Panc1 (cell line): ENCODE measurements around the gene TMEM252. TPM values are rescaled to one million over a fixed set of nuclear protein-coding genes. Genes with fewer than 3 reads are reported as not detected.

Experiments used
- ATAC-seq: fragments of 200-7000 bp; cut with Tn5 transposase; 2 replicates; pipeline ENCODE4 v1.9.1; 2020; ENCODE audit warnings: mild to moderate bottlenecking, moderate library complexity
- Bru-seq: library from RNA; stranded (reverse); fragments of 400-500 nt; gene quantifications from one replicate; lab custom pipeline; 2021; lab: Mats Ljungman, UMichigan
- BruChase-seq, 2 experiments: library from RNA; stranded (reverse); fragments of 400-500 nt; gene quantifications; one replicate each; lab custom pipeline; 2021; lab: Mats Ljungman, UMichigan
- BruUV-seq: library from RNA; stranded (reverse); fragments of 400-500 nt; replicated peaks from 2 replicates; lab custom pipeline; 2021; lab: Mats Ljungman, UMichigan
- CTCF ChIA-PET: fragments of 300-600 bp; sonication (Branson Sonifier 250); formaldehyde crosslinking; loops from one replicate; lab custom pipeline; 2022; ENCODE audit warnings: antibody characterized with exemption; lab: Charles Lee
- POLR2A ChIA-PET: fragments of 300-600 bp; sonication (Branson Sonifier 250); formaldehyde crosslinking; loops from one replicate; lab custom pipeline; 2022; ENCODE audit warnings: antibody characterized with exemption; lab: Charles Lee
- DNase-seq: peaks from one replicate; pipeline ENCODE4 v3.0.0-alpha.2; 2010; ENCODE audit warnings: low read depth, low spot score
- H3K27ac ChIP-seq: 2 replicates; pipeline ENCODE4 v1.5.1; 2011; ENCODE audit warnings: mild to moderate bottlenecking, low read length, inconsistent platforms
- H3K27me3 ChIP-seq: fragments of 200-500 bp; sonication (Bioruptor generic); 2 replicates; pipeline ENCODE4 v1.6.0; 2014; ENCODE audit warnings: low read length, inconsistent platforms; ENCODE audit not compliant: control insufficient read depth, insufficient read depth
- H3K36me3 ChIP-seq: fragments of 200-500 bp; sonication (Bioruptor generic); 2 replicates; pipeline ENCODE4 v1.5.1; 2014; ENCODE audit warnings: inconsistent platforms, mild to moderate bottlenecking, low read length, moderate library complexity; ENCODE audit not compliant: control insufficient read depth, insufficient read depth
- H3K4me1 ChIP-seq: 2 replicates; pipeline ENCODE4 v1.5.1; 2011; ENCODE audit warnings: inconsistent platforms, mild to moderate bottlenecking, low read length, moderate library complexity; ENCODE audit not compliant: control insufficient read depth, insufficient read depth
- H3K4me3 ChIP-seq, 2 experiments: 2 replicates each; pipeline ENCODE4 v1.5.1; 2011 to 2012; ENCODE audit warnings: low read depth in 2 of 2, low read length in 2 of 2, mild to moderate bottlenecking in 2 of 2, inconsistent platforms in 1 of 2, moderate library complexity in 1 of 2
- H3K9me3 ChIP-seq: fragments of 200-500 bp; sonication (Bioruptor generic); 2 replicates; pipeline ENCODE4 v1.5.1; 2014; ENCODE audit warnings: low read depth, mild to moderate bottlenecking, inconsistent platforms, low read length, moderate library complexity; ENCODE audit not compliant: control insufficient read depth, insufficient read depth
- POLR2AphosphoS5 ChIP-seq: IDR thresholded peaks from 2 replicates; pipeline ENCODE4 v1.6.1; 2012; ENCODE audit warnings: mild to moderate bottlenecking, low read depth, low read length, moderate library complexity
- SIN3A ChIP-seq: IDR thresholded peaks from 2 replicates; pipeline ENCODE4 v1.6.1; 2012; ENCODE audit warnings: low read depth, mild to moderate bottlenecking, low read length, moderate library complexity, borderline replicate concordance; ENCODE audit not compliant: insufficient read depth
- TCF7L2 ChIP-seq: IDR thresholded peaks from 2 replicates; pipeline ENCODE4 v1.6.1; 2011; ENCODE audit warnings: mild to moderate bottlenecking, low read depth, low read length, inconsistent platforms
- in situ Hi-C: cut with HindIII; loops from 2 replicates; pipeline ENCODE4 v1.10.0; 2016; ENCODE audit warnings: low sequenced_read_pairs, low pct_unique_long_range_greater_than_20kb
- intact Hi-C: fragments of 100-400 bp; cut with micrococcal nuclease; formaldehyde crosslinking; loops from one replicate; pipeline ENCODE4 v1.10.0; 2022; ENCODE audit not compliant: unreplicated experiment
- long read RNA-seq: library from polyadenylated mRNA; unstranded; transcript quantifications from one replicate; pipeline ENCODE4 v2.0.0, GENCODE V29; 2021; ENCODE audit not compliant: unreplicated experiment
- polyA plus RNA-seq: library from polyadenylated mRNA; unstranded; fragments of >200 nt; gene quantifications from one replicate; pipeline ENCODE4 v1.2.1, GENCODE V29; 2012; ENCODE audit warnings: missing spikeins; ENCODE audit not compliant: insufficient read length
- total RNA-seq: library from RNA; stranded (reverse); gene quantifications from one replicate; pipeline ENCODE4 v1.2.1, GENCODE V29; 2021; ENCODE audit not compliant: unreplicated experiment
- TF ChIP-seq, protein P1 (sequence below): fragments of 450-650 bp; IDR thresholded peaks from 2 replicates; pipeline ENCODE4 v1.5.1; 2017; ENCODE audit warnings: mild to moderate bottlenecking
- TF ChIP-seq, protein P2 (sequence below), 2 experiments: IDR thresholded peaks; 2 replicates each; pipeline ENCODE4 v1.6.1; 2011 to 2012; ENCODE audit warnings: low read depth in 2 of 2, control low read depth in 1 of 2, low read length in 1 of 2, mild to moderate bottlenecking in 1 of 2, moderate library complexity in 1 of 2; ENCODE audit not compliant: insufficient read depth in 1 of 2

The TMEM252 gene, protein sequence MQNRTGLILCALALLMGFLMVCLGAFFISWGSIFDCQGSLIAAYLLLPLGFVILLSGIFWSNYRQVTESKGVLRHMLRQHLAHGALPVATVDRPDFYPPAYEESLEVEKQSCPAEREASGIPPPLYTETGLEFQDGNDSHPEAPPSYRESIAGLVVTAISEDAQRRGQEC
- total RNA-seq (not detected), Bru-seq, nascent RNA (not detected), BruChase-seq, experiment 1, labeled RNA remaining after a 2-hour chase (not detected), BruChase-seq, experiment 2, labeled RNA remaining after a 6-hour chase (not detected)
- not detected for polyA plus RNA-seq
- long read RNA-seq: 0 reads

DNA sequence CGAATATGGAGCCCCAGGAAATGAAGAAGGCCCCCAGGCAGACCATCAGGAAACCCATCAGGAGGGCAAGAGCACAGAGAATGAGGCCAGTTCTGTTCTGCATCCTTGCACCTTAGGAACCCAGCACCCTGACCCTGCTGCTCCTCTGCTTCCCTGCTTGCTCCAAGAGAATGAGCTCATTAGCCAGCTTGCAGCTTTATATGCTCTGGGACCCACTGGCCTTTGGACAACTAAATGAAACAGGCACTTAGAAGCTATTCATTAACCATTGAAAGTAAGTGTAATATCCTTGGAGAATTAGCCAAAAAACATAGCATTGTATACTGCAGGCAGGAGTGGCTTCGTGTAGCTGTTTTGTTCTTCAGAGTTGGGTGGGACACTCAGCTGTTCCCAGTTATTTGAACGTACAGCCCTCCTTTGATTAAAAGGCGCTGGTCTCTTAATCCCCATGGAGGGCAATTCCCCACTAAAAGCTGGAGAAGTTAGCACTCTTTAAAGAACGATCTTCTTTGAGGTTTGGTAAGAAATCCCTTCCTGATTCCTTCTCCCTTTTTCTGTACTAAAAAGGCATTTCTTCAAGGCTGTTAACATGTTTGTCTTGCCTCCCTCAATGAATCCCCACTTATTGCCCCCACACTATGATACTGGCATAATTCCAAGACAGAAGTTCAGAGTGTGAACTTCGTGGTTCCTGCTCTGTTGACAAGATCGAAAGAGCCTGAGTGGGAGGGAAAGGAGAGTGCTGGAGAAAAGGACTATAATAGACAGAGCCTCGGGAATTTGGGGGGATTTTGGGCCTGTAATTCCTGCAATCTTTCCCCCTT is at the start of gene TMEM252:
TSS of gene TMEM252 (minus strand) at position 172 of the 824 bp plus-strand sequence. CDS start at position 103, 69 bp downstream.
- in situ Hi-C loops: no loop called here
- POLR2A ChIA-PET: no interaction called here
- no TSS peak for BruUV-seq
- DNase-seq (no peak), ATAC-seq (no peak)
- Histone ChIP-seq H3K4me3 (no peak within 1 kb of the TSS), H3K4me1 (no peaks in the 10 kb centered on the region), H3K27me3 (no peaks in the 10 kb centered on the region), H3K27ac (no peak within 1 kb of the TSS), H3K9me3 (no peaks in the 10 kb centered on the region), H3K36me3 (no peaks in the 10 kb centered on the region)
- intact Hi-C loops: no loop called here
- TF ChIP-seq POLR2AphosphoS5: no peak
- TF ChIP-seq, protein P1, sequence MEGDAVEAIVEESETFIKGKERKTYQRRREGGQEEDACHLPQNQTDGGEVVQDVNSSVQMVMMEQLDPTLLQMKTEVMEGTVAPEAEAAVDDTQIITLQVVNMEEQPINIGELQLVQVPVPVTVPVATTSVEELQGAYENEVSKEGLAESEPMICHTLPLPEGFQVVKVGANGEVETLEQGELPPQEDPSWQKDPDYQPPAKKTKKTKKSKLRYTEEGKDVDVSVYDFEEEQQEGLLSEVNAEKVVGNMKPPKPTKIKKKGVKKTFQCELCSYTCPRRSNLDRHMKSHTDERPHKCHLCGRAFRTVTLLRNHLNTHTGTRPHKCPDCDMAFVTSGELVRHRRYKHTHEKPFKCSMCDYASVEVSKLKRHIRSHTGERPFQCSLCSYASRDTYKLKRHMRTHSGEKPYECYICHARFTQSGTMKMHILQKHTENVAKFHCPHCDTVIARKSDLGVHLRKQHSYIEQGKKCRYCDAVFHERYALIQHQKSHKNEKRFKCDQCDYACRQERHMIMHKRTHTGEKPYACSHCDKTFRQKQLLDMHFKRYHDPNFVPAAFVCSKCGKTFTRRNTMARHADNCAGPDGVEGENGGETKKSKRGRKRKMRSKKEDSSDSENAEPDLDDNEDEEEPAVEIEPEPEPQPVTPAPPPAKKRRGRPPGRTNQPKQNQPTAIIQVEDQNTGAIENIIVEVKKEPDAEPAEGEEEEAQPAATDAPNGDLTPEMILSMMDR: no peak
- TF ChIP-seq, protein P2, sequence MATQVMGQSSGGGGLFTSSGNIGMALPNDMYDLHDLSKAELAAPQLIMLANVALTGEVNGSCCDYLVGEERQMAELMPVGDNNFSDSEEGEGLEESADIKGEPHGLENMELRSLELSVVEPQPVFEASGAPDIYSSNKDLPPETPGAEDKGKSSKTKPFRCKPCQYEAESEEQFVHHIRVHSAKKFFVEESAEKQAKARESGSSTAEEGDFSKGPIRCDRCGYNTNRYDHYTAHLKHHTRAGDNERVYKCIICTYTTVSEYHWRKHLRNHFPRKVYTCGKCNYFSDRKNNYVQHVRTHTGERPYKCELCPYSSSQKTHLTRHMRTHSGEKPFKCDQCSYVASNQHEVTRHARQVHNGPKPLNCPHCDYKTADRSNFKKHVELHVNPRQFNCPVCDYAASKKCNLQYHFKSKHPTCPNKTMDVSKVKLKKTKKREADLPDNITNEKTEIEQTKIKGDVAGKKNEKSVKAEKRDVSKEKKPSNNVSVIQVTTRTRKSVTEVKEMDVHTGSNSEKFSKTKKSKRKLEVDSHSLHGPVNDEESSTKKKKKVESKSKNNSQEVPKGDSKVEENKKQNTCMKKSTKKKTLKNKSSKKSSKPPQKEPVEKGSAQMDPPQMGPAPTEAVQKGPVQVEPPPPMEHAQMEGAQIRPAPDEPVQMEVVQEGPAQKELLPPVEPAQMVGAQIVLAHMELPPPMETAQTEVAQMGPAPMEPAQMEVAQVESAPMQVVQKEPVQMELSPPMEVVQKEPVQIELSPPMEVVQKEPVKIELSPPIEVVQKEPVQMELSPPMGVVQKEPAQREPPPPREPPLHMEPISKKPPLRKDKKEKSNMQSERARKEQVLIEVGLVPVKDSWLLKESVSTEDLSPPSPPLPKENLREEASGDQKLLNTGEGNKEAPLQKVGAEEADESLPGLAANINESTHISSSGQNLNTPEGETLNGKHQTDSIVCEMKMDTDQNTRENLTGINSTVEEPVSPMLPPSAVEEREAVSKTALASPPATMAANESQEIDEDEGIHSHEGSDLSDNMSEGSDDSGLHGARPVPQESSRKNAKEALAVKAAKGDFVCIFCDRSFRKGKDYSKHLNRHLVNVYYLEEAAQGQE (IDR thresholded peaks at IDR 0.05; ENCODE audit: insufficient read depth in 1 of 2, low read depth in 2 of 2, low read length in 1 of 2): no peak
- TF ChIP-seq SIN3A: no peak
- no peak for TF ChIP-seq TCF7L2
- CTCF ChIA-PET: no interaction called here

DNA sequence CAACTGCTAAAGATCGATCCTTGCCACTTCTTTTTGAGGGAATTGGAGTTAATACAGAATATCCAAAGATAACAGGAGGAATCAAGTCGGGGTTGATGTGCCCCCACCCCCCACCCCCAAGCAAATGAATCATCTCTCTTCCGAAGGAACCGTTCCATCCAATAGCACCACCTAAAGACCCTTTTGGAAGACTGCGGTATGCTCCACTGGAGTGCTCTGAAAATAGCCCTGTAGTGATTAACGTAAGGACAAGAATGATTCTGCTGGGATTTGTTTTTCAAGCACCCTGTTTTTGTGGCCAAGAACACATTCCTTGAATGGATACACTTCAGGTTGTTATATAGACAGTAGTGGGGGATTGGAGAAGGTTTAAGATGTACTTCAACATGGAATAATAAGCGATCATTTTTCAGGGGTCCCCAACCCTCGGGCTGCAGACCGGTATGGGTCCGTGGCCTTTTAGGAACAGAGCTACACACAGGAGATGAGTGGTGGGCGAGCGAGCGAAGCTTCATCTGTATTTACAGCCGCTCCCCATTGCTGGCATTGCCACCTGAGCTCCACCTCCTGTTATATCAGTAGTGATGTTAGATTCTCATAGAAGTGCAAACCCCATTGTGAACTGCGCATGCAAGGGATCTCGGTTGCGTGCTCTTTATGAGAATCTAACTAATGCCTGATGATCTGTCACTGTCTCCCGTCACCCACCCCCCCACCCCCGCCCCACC is 44.5 kb upstream of the TMEM252 start:
- Histone ChIP-seq H3K27ac (no peak overlapping the region), H3K4me3 (no peak overlapping the region), H3K9me3 (no peaks in the 10 kb centered on the region), H3K4me1 (no peaks in the 10 kb centered on the region), H3K36me3 (no peaks in the 10 kb centered on the region), H3K27me3 (no peaks in the 10 kb centered on the region)
- in situ Hi-C loops: no loop called here
- intact Hi-C loops: no loop called here
- ChIA-PET POLR2A (no interaction called here), CTCF (no interaction called here)
- BruUV-seq: no TSS peak
- TF ChIP-seq, protein P1: no peak
- TF ChIP-seq SIN3A (no peak), TCF7L2 (no peak), POLR2AphosphoS5 (no peak)
- TF ChIP-seq, protein P2 (IDR thresholded peaks at IDR 0.05; ENCODE audit: insufficient read depth in 1 of 2, low read depth in 2 of 2, low read length in 1 of 2): no peak
- no peak for ATAC-seq
- no peak for DNase-seq
